HepG2 (cell line): ENCODE results near the gene ZSCAN2. TPM values are rescaled to one million over a fixed set of nuclear protein-coding genes. Genes with fewer than 3 reads are reported as not detected.
"Not testable (repeated sequence)": the region's sequence is repeated elsewhere in the genome, so short reads cannot be mapped to it uniquely, and the experiment has no call there.

Experiments used
- ATAC-seq: fragments of 200-7000 bp; cut with Tn5 transposase; 3 replicates; pipeline ENCODE4 v1.9.1; 2020; ENCODE audit warnings: mild to moderate bottlenecking, moderate library complexity
- BruUV-seq: library from RNA; stranded (reverse); fragments of 400-500 nt; replicated peaks from 2 replicates; lab custom pipeline; 2021; lab: Mats Ljungman, UMichigan
- CTCF ChIA-PET: fragments of 300-600 bp; formaldehyde crosslinking; extraction: SDS; loops from one replicate; lab custom pipeline; 2021; ENCODE audit warnings: low total read pairs, inconsistent platforms, low intra/inter-chr PET ratio; lab: Yijun Ruan, JAX
- POLR2A ChIA-PET: fragments of 350-600 bp; sonication (Branson Sonifier 250); formaldehyde crosslinking; loops from one replicate; lab custom pipeline; 2020; ENCODE audit warnings: antibody characterized with exemption, inconsistent platforms; lab: Yijun Ruan, JAX
- DNase-seq: peaks from one replicate; pipeline ENCODE4 v3.0.0-alpha.2; 2015; ENCODE audit warnings: low spot score
- FAIRE-seq: peaks from 3 replicates; lab custom pipeline; 2011; peaks lifted over from hg19 to GRCh38; lab: Jason Lieb, UNC
- H2AFZ ChIP-seq: one replicate; pipeline ENCODE4 v1.6.1; 2011; ENCODE audit warnings: low read length, inconsistent platforms
- H3K27ac ChIP-seq: fragments of 300-600 bp; 3 replicates; pipeline ENCODE4 v1.8.0; 2011; ENCODE audit warnings: mixed run types, mild to moderate bottlenecking, mixed read lengths, low read length, inconsistent platforms; ENCODE audit not compliant: insufficient read depth; ENCODE audit errors: extremely low read length
- H3K27me3 ChIP-seq, 2 experiments: fragments of 200-600 bp in 1 of 2; 2 replicates in 1 of 2; 3 replicates in 1 of 2; pipeline versions ENCODE4 v1.6.0 to v1.8.0; 2011; ENCODE audit warnings: low read length in 2 of 2, mild to moderate bottlenecking in 2 of 2, moderate library complexity in 2 of 2, inconsistent platforms in 1 of 2; ENCODE audit not compliant: insufficient read depth in 2 of 2, control insufficient read depth in 1 of 2
- H3K36me3 ChIP-seq, 2 experiments: fragments of 200-600 bp in 1 of 2; replicated peaks in 1 of 2; 2 replicates in 1 of 2; 3 replicates in 1 of 2; pipeline versions ENCODE4 v1.5.1 to v1.8.0; 2011; ENCODE audit warnings: low read length in 2 of 2, inconsistent platforms in 1 of 2; ENCODE audit not compliant: insufficient read depth in 2 of 2, control insufficient read depth in 1 of 2
- H3K4me1 ChIP-seq: 2 replicates; pipeline ENCODE4 v1.5.1; 2012; ENCODE audit warnings: low read length, inconsistent platforms; ENCODE audit not compliant: insufficient read depth
- H3K4me2 ChIP-seq: 2 replicates; pipeline ENCODE4 v1.6.0; 2011; ENCODE audit warnings: low read depth, low read length, inconsistent platforms
- H3K4me3 ChIP-seq, 3 experiments: fragments of 200-600 bp in 1 of 3; sonication (generic), shearing (Covaris generic) in 1 of 3; replicated peaks in 1 of 3; 2 replicates each; pipeline ENCODE4 v1.5.1; 2011 to 2016; ENCODE audit warnings: low read length in 3 of 3, inconsistent platforms in 2 of 3, low read depth in 2 of 3, mild to moderate bottlenecking in 2 of 3, control low read depth in 1 of 3, mixed read lengths in 1 of 3; ENCODE audit not compliant: insufficient read depth in 1 of 3
- H3K79me2 ChIP-seq: one replicate; pipeline ENCODE4 v1.6.1; 2011; ENCODE audit warnings: low read length, inconsistent platforms; ENCODE audit not compliant: insufficient read depth
- H3K9ac ChIP-seq: 2 replicates; pipeline ENCODE4 v1.6.0; 2011; ENCODE audit warnings: mild to moderate bottlenecking, low read depth, low read length, inconsistent platforms; ENCODE audit not compliant: insufficient read depth
- H3K9me3 ChIP-seq: 2 replicates; pipeline ENCODE4 v1.5.1; 2012; ENCODE audit warnings: mild to moderate bottlenecking, low read length
- H4K20me1 ChIP-seq: 2 replicates; pipeline ENCODE4 v1.6.0; 2011; ENCODE audit warnings: inconsistent platforms, mild to moderate bottlenecking, low read length, moderate library complexity; ENCODE audit not compliant: insufficient read depth
- NR1H2 ChIP-seq: sonication (generic); formaldehyde crosslinking; IDR thresholded peaks from 2 replicates; pipeline ENCODE4 v1.8.1; 2022; ENCODE audit warnings: low read depth, missing genetic modification reagents, borderline replicate concordance
- ZNF264 ChIP-seq: sonication (generic); formaldehyde crosslinking; IDR thresholded peaks from 2 replicates; pipeline ENCODE4 v1.4.0; 2020; ENCODE audit warnings: missing genetic modification reagents
- ZNF564 ChIP-seq: sonication (generic); formaldehyde crosslinking; IDR thresholded peaks from 2 replicates; pipeline ENCODE4 v1.8.1; 2023; ENCODE audit warnings: mild to moderate bottlenecking, missing genetic modification reagents
- WGBS: methylation state at CpG from one replicate; pipeline ENCODE4 v1.1.6; 2017; ENCODE audit warnings: low lambda C conversion rate; 5-methylcytosine and 5-hydroxymethylcytosine counted together
- in situ Hi-C: cut with HindIII; loops from 2 replicates; pipeline ENCODE4 v1.10.0; 2017; ENCODE audit warnings: low pct_unique_long_range_greater_than_20kb; ENCODE audit not compliant: extremely low pct_ligation_motif_present
- intact Hi-C: fragments of 100-400 bp; cut with micrococcal nuclease; formaldehyde crosslinking; loops from one replicate; pipeline ENCODE4 v1.10.0; 2022; ENCODE audit not compliant: unreplicated experiment
- polyA plus RNA-seq, 8 experiments: library from polyadenylated mRNA; depleted of rRNA in 3 of 8; stranded (reverse) in 7 of 8; unstranded in 1 of 8; fragments of >200 nt; fragmentation: Illumina TruSeq in 4 of 8; extraction: Trizol in 4 of 8; gene quantifications; 2 replicates each; pipeline versions ENCODE4 v1.2.1 to v1.2.3, GENCODE V29; 2011 to 2016; ENCODE audit warnings: low read depth in 4 of 8, missing spikeins in 1 of 8, mixed read lengths in 1 of 8; ENCODE audit not compliant: insufficient read depth in 1 of 8
- total RNA-seq, 5 experiments: library from RNA; depleted of rRNA; stranded (reverse); fragments of >200 nt; fragmentation: Illumina TruSeq; extraction: Trizol; gene quantifications; 2 replicates each; pipeline ENCODE4 v1.2.3, GENCODE V29; 2016; ENCODE audit warnings: low read depth in 1 of 5

Gene ZSCAN2
- total and polyA plus RNA-seq, 2 of the 13 experiments (the other 11 are each of a cell fraction or from before 2014, with no cell fraction given): 11.4 to 21.5 TPM

DNA sequence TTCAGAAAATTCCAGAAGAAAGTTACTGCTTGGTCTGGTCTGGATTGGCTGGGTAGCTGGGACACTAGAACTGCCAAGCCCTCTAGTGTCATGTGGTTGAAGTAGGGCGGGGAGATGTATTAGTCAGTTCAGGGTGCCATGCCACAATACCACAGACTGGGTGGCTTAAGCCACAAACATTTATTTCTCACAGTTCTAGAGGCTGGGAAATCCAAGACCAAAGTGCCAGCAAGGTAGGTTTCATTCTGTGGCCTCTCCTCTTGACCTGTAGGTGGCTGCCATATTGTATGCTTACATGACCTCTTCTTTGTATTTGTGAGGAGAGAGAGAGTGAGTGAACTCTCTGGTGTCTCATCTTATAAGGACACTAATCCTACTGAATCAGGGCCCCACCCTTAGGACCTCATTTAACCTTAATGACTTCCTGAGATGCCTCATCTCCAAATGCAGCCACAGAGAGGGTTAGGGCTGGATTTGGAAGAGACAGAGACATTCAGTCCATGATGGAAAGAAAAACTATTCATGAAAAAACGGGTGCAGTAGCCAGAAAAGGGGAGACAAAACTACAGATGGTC lies 18.1 kb upstream of the ZSCAN2 start:
- in situ Hi-C loops: loop anchor here (10.0 kb wide), 1 partner anchor 242 kb away; no protein-coding TSS in a partner anchor
- Histone ChIP-seq H3K4me2 (no peak overlapping the region), H4K20me1 (no peaks in the 10 kb centered on the region), H3K4me3 (no peak overlapping the region), H3K9ac (no peak overlapping the region), H3K36me3 (no peaks in the 10 kb centered on the region), H3K27ac (no peak overlapping the region), H3K4me1 (peaks cover 70% of the 10 kb centered on the region), H3K79me2 (no peaks in the 10 kb centered on the region), H2AFZ (no peak overlapping the region), H3K27me3 (no peaks in the 10 kb centered on the region; a peak in 2 of 5 replicates), H3K9me3 (no peaks in the 10 kb centered on the region)
- DNase-seq (no peak), FAIRE-seq (no peak), ATAC-seq (no peak)
- ChIA-PET CTCF (no interaction called here), POLR2A (interaction anchor here (0.9 kb wide), 1 partner anchor 11 kb away, joined by 3 read pairs; no protein-coding TSS in a partner anchor)
- TF ChIP-seq ZNF564 (CRISPR knock-in tag) (peak; percentile 76; the same call in 1 of the 2 replicates), ZNF264 (peak; percentile 98), NR1H2 (no peak)
- 20% methylated on average over 1 of the region's 2 CpGs for WGBS
- no TSS peak for BruUV-seq
- intact Hi-C loops: no loop called here

DNA sequence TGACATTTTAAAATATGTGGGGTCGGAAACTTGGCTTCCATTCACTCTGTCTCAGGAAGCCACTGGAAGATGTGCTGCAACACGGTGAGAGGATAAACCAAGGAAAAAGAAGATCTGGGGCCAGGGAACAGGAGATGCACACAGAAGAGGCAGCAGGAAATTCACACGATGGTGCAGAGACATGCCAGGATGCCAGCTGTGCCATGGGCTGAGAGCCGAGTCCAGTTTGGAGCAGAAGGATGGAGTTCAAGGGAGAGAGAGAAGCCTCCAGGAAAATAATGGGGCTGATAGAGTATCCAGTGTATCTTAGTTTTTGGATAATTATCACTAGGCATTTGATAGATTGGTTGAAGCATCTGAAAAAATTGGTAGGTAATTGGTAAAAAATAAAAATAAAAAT lies 16.9 kb upstream of the ZSCAN2 start:
- CTCF ChIA-PET, POLR2A ChIA-PET, ATAC-seq, intact Hi-C loops, DNase-seq, H3K27ac ChIP-seq, H3K36me3 ChIP-seq, BruUV-seq, H4K20me1 ChIP-seq, H3K4me3 ChIP-seq, H3K9ac ChIP-seq, H2AFZ ChIP-seq, H3K27me3 ChIP-seq, H3K79me2 ChIP-seq, H3K9me3 ChIP-seq, H3K4me2 ChIP-seq, FAIRE-seq: not testable (repeated sequence)
- in situ Hi-C loops: loop anchor here (10.0 kb wide), 1 partner anchor 241 kb away; no protein-coding TSS in a partner anchor
- 18% methylated on average over 4 of the region's 4 CpGs for WGBS
- H3K4me1 ChIP-seq: peaks cover 59% of the 10 kb centered on the region
